ENCODE measurements around the gene FREY1.
A peak's percentile ranks its signal among the peaks of the same experiment; 100 is the strongest.

Gene FREY1

GRCh38 chr11:45906965-45907611 lies at the start of gene FREY1:
TSS of gene FREY1 (minus strand) at chr11:45907271. CDS start at chr11:45907245, 26 bp downstream.
- no peak for DNase-seq

- no peak for DNase-seq
Observed at GRCh38 chr11:45949992-45950407, 42.9 kb upstream of the FREY1 start.

GRCh38 chr11:45948356-45948755 lies 41.3 kb upstream of the FREY1 start:
- DNase-seq, result no peak

GRCh38 chr11:45947885-45948284 lies 40.8 kb upstream of the FREY1 start:
- DNase-seq, result no peak

- no peak for DNase-seq
Observed at GRCh38 chr11:45945397-45945999, 38.4 kb upstream of the FREY1 start.

- no peak for DNase-seq
Observed at GRCh38 chr11:45942381-45942780, 35.3 kb upstream of the FREY1 start.

GRCh38 chr11:45941285-45941684 lies 34.2 kb upstream of the FREY1 start:
- DNase-seq, result no peak

GRCh38 chr11:45939836-45940235 lies 32.8 kb upstream of the FREY1 start:
- no peak for DNase-seq

- no peak for DNase-seq
Observed at GRCh38 chr11:45937916-45938315, 30.8 kb upstream of the FREY1 start.

GRCh38 chr11:45936511-45937054 lies 29.5 kb upstream of the FREY1 start:
- DNase-seq, result no peak

- no peak for DNase-seq
Observed at GRCh38 chr11:45935349-45936064, 28.4 kb upstream of the FREY1 start.

- DNase-seq, result no peak
Observed at GRCh38 chr11:45934580-45935318, 27.7 kb upstream of the FREY1 start.

GRCh38 chr11:45933846-45934579 lies 26.9 kb upstream of the FREY1 start:
- DNase-seq, result no peak

- peak; percentile 60 to 62 for DNase-seq
Observed at GRCh38 chr11:45933131-45933831, 26.2 kb upstream of the FREY1 start.

GRCh38 chr11:45932217-45932616 lies 25.1 kb upstream of the FREY1 start:
- DNase-seq, result no peak

- DNase-seq, result no peak
Observed at GRCh38 chr11:45931739-45932138, 24.7 kb upstream of the FREY1 start.

GRCh38 chr11:45930951-45931570 lies 24.0 kb upstream of the FREY1 start:
- no peak for DNase-seq

GRCh38 chr11:45930031-45930794 lies 23.1 kb upstream of the FREY1 start:
- no peak for DNase-seq

- DNase-seq, result no peak
Observed at GRCh38 chr11:45929486-45930030, 22.5 kb upstream of the FREY1 start.

- no peak for DNase-seq
Observed at GRCh38 chr11:45928535-45929215, 21.6 kb upstream of the FREY1 start.

Data from inflammatory macrophage treated with lipopolysaccharide for 1 hour (primary cell).